GM21390 (cell line): ENCODE data around the gene EQTN.
A peak's percentile ranks its signal among the peaks of the same experiment; 100 is the strongest.
"Not testable (repeated sequence)": the region's sequence is repeated elsewhere in the genome, so short reads cannot be mapped to it uniquely, and the experiment has no call there.

Experiments used
- ATAC-seq: cut with Tn5 transposase; IDR thresholded peaks from one replicate; pipeline ENCODE4 v1.9.1; 2021; ENCODE audit not compliant: unreplicated experiment

The EQTN gene

GRCh38 chr9:27293996-27294395, 3.0 kb downstream of the EQTN start:
- ATAC-seq = no peak

- no peak for ATAC-seq
These were observed 4.1 kb downstream of the EQTN start for GRCh38 chr9:27292659-27293405.

GRCh38 chr9:27291292-27291691, 5.7 kb downstream of the EQTN start:
- no peak for ATAC-seq

- ATAC-seq = no peak
These were observed 14.7 kb downstream of the EQTN start for GRCh38 chr9:27282269-27282668.

GRCh38 chr9:27280860-27281259, 16.1 kb downstream of the EQTN start:
- ATAC-seq = no peak

- ATAC-seq = no peak
These were observed 16.7 kb downstream of the EQTN start for GRCh38 chr9:27280249-27280648.

- no peak for ATAC-seq
These were observed 17.3 kb downstream of the EQTN start for GRCh38 chr9:27279611-27280010.

- no peak for ATAC-seq
These were observed 18.6 kb downstream of the EQTN start for GRCh38 chr9:27278374-27278773.

- peak; percentile 56 for ATAC-seq
These were observed 20.5 kb downstream of the EQTN start for GRCh38 chr9:27276193-27277030.

GRCh38 chr9:27273186-27273585, 23.8 kb downstream of the EQTN start:
- no peak for ATAC-seq

GRCh38 chr9:27272103-27272502, 24.8 kb downstream of the EQTN start:
- ATAC-seq = no peak

- ATAC-seq = no peak
These were observed 35.3 kb downstream of the EQTN start for GRCh38 chr9:27261517-27262211.

GRCh38 chr9:27260789-27261516, 36.0 kb downstream of the EQTN start:
- ATAC-seq = no peak

GRCh38 chr9:27258662-27259061, 38.3 kb downstream of the EQTN start:
- no peak for ATAC-seq

GRCh38 chr9:27248702-27249101, 48.2 kb downstream of the EQTN start:
- ATAC-seq = no peak

GRCh38 chr9:27247756-27248155, 49.2 kb downstream of the EQTN start:
- peak; percentile 92 for ATAC-seq

GRCh38 chr9:27239648-27240047, 57.3 kb downstream of the EQTN start:
- not testable (repeated sequence) for ATAC-seq
